Measurements from ENCODE around the gene PGRMC2.
"Not testable (repeated sequence)": the region's sequence is repeated elsewhere in the genome, so short reads cannot be mapped to it uniquely, and the experiment has no call there.

PGRMC2 gene

GRCh38 chr4:128298146-128298758, 10.6 kb upstream of the PGRMC2 start:
- no peak for DNase-seq

GRCh38 chr4:128295255-128295654, 7.6 kb upstream of the PGRMC2 start:
- no peak for DNase-seq

GRCh38 chr4:128294464-128294863, 6.9 kb upstream of the PGRMC2 start:
- DNase-seq = no peak

- no peak for DNase-seq
These were observed 4.7 kb upstream of the PGRMC2 start for GRCh38 chr4:128292349-128292748.

GRCh38 chr4:128291096-128291495, 3.5 kb upstream of the PGRMC2 start:
- no peak for DNase-seq

GRCh38 chr4:128290526-128290925, 2.9 kb upstream of the PGRMC2 start:
- no peak for DNase-seq

GRCh38 chr4:128289523-128290158, 2.0 kb upstream of the PGRMC2 start:
- no peak for DNase-seq

- DNase-seq = no peak
These were observed 1.1 kb upstream of the PGRMC2 start for GRCh38 chr4:128288689-128289106.

GRCh38 chr4:128287871-128288688, 467 bp upstream of the PGRMC2 start:
- peak; percentile 92 for DNase-seq

- DNase-seq = peak; percentile 40
These were observed 1.0 kb downstream of the PGRMC2 start for GRCh38 chr4:128286474-128287058.

GRCh38 chr4:128285085-128285997, 2.3 kb downstream of the PGRMC2 start:
- DNase-seq = no peak

GRCh38 chr4:128284317-128284716, 3.3 kb downstream of the PGRMC2 start:
- no peak for DNase-seq

- DNase-seq = no peak
These were observed 4.5 kb downstream of the PGRMC2 start for GRCh38 chr4:128283071-128283470.

GRCh38 chr4:128282516-128282915, 5.1 kb downstream of the PGRMC2 start:
- DNase-seq = no peak

GRCh38 chr4:128281354-128281753, 6.3 kb downstream of the PGRMC2 start:
- no peak for DNase-seq

- DNase-seq = no peak
These were observed 7.9 kb downstream of the PGRMC2 start for GRCh38 chr4:128279624-128280225.

GRCh38 chr4:128277856-128278255, 9.8 kb downstream of the PGRMC2 start:
- DNase-seq = no peak

GRCh38 chr4:128275346-128275745, 12.3 kb downstream of the PGRMC2 start:
- DNase-seq = peak; percentile 39

GRCh38 chr4:128271551-128271950, 16.1 kb downstream of the PGRMC2 start:
- no peak for DNase-seq

- DNase-seq = no peak
These were observed 18.6 kb downstream of the PGRMC2 start for GRCh38 chr4:128268970-128269369.

- no peak for DNase-seq
These were observed 19.9 kb downstream of the PGRMC2 start for GRCh38 chr4:128267745-128268144.

- DNase-seq = not testable (repeated sequence)
These were observed 20.4 kb downstream of the PGRMC2 start for GRCh38 chr4:128267171-128267570.

Data from NCI-H226 (cell line).